GM18867 (cell line): ENCODE data around the gene DLK1.

Experiments used
- ATAC-seq: cut with Tn5 transposase; IDR thresholded peaks from one replicate; pipeline ENCODE4 v1.9.1; 2021; ENCODE audit warnings: mild to moderate bottlenecking, moderate library complexity; ENCODE audit not compliant: unreplicated experiment

Gene DLK1

GRCh38 chr14:100731846-100732765, 5.4 kb downstream of the DLK1 start:
- no peak for ATAC-seq

- ATAC-seq = no peak
These were observed 6.0 kb downstream of the DLK1 start for GRCh38 chr14:100732766-100733100.

GRCh38 chr14:100733152-100733850, 6.6 kb downstream of the DLK1 start:
- ATAC-seq = no peak

- no peak for ATAC-seq
These were observed 7.6 kb downstream of the DLK1 start for GRCh38 chr14:100734031-100734990.

DNA sequence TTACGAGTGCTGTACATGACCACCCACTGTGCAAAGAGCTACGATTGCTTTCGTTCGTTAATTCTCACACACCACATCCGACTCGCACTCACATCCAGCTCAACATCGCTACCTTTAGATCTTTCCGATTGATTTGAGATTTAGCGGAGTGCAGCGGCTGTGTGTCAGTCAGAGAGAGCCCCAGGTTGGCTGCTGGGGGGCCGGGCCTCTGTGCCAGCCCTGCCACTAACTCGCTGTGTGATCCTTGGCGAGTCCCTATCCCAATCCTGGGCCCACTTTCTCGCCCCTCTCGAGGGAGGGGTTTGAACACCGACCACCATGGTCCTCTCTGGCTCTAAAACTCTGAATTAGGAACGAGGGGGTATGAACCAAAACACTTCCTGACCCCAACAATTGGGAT, 8.6 kb downstream of the DLK1 start:
- ATAC-seq = no peak

DNA sequence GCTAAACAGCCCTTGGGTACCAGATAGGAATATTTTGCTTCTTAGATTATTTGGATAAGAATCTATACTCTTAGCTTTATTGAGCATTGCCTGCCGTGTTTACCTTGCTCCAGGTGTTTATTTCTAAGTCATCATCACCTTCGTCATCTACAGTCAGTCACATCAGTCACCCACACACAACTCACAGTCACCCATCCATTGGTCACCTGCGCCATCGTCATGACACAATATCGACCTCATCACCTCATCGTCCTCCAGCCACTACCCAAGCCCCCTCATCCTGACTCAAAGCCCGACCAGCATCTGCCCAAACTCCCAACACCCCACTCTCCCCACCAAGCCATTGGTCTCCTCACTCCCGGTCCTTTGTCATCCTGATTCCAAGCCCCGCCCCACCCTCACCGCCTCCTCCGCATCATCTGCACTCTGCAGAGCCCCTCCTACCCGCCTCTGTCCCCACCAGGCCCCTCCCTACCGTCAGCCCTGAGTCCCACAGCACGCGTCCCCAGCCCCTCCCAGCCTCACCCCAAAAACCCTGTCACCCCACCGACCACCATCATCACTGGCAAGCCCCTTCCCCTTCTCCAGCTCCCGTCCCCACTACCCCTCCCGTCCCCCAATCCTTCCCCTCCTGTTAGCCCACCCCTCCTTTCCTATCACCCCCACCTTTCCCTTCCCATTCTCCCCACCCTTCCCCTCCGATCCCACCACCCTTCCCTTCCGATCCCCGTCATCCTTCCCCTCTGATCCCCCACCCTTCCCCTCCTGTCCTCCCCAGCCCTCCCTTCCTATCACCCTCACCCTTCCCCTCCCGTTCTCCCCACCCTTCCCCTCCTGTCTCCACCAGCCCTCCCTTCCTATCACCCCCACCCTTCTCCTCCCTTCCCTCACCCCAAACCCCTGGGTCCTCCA, 9.8 kb downstream of the DLK1 start:
- no peak for ATAC-seq

DNA sequence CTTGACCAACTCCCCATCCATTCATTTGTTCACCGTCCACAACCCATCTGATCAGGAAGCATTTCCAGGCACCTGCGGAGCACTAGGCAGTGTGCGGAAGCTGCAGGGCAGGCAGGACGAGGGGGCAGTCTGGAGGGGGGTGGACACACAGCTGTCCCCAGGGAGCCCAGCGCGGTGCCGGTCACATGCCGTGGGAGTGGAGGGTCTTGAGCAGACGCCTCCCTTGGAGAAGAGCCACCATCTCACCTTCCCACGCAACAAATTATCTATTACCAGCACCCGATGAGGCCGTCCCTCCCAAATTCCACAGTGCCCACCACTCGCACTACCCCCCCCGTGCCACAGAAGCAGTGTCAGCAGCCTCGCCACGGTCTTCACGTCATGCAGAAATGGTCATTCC, 10.8 kb downstream of the DLK1 start:
- ATAC-seq = no peak

GRCh38 chr14:100738269-100738691, 11.6 kb downstream of the DLK1 start:
- no peak for ATAC-seq

DNA sequence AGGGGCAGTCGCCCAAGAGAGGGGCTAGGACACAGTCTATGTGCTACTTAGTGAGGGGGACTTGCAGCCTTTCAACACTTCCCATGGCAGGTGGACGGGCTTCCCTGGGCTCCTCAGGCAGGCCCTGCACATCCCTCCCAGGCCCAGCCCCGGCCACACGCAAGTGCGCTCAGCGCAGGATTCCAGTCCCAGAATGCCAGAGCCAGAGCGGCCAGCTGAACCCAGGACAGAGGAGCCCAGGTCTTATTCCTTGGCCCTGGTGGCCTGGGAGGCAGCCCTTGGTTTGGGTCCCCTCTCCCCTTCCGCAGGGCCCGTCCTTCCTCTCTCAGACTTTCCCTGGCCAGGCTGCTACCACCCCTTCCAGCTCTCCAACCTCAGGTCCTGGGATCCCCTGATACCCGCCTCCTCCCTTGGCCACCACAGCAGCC, 12.0 kb downstream of the DLK1 start:
- ATAC-seq = no peak

DNA sequence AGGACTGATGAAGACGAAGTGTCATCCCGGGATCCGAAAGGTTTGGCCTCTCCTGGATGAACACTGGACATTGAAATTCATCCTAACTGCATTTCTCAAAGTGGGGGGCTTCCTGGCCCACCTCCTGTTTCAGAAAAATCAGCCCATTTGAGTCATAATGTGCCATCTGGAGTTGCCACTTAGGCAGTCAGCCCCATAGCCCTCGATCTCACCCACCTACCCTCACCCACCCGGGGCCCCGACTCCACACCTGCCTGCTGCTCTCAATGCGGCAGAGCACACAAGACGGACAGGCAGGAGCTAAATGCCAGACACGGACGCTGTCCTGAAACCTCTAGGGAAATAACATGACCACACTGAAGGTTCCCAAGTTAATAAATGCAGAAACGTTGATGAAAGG, 12.6 kb downstream of the DLK1 start:
- no peak for ATAC-seq

DNA sequence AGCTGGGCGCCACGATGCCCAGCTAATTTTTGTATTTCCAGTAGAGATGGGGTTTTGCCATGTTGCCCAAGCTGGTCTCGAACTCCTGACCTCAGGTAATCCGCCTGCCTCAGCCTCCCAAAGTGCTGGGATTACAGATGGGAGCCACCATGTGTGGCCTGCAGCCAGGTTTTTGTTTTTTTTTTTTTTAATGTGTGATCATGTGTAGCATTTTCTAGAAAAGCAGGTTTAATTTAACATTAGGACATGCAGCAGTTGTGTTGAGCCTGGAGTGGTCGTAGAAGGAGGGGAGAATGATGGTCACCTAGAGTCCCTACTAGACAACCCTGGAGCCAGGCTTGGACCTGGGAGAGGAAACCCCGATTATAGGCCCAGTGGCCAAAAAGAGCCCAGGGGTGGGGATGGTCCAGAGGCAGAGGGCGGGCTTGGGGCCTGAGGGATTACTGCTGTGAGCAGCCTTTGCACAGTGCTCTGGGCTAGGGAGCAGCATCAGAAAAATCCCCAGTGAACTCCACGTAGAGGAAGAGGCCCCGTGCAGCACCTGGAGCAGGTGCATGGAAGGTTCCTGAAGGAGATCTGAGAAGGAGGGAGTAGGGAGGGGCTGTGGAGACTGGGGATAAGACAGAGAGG, 13.6 kb downstream of the DLK1 start:
- ATAC-seq = no peak

- ATAC-seq = no peak
These were observed 14.2 kb downstream of the DLK1 start for GRCh38 chr14:100740929-100741328.

- ATAC-seq = no peak
These were observed 15.3 kb downstream of the DLK1 start for GRCh38 chr14:100741966-100742365.

DNA sequence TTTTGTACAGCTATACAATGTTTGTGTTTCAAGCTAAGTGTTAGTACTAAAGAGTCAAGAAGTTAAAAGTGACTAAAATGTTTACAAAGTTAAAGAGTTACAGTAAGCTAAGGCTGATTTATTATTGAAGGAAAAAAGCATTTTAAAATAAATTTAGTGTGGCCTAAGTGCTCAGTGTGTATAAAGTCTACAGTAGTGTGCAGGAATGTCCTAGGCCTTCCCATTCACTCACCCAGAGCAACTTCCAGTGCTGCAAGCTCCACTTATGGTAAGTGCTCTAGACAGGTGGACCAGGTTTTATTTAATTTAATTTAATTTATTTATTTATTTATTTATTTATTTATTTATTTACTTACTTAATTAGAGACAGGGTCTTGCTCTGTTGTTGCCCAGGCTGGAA, 19.6 kb downstream of the DLK1 start:
- ATAC-seq = no peak

- ATAC-seq = no peak
These were observed 20.4 kb downstream of the DLK1 start for GRCh38 chr14:100747021-100747586.

DNA sequence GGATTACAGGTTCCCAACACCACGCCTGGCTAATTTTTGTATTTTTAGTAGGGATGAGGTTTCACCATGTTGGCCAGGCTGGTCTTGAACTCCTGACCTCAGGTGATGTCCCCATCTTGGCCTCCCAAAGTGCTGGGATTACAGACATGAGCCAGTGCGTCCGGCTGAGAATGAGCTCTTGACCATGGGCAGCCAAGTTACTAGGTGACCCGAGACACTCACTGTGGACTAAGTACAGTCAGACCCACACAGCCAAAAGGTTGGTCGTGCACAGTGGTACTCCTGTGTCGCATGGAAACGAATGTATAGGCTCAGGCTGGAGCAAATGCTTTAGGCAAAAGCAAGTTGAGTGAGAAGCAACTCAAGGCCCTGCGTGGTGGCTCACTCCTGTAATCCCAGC, 21.0 kb downstream of the DLK1 start:
- ATAC-seq = no peak

DNA sequence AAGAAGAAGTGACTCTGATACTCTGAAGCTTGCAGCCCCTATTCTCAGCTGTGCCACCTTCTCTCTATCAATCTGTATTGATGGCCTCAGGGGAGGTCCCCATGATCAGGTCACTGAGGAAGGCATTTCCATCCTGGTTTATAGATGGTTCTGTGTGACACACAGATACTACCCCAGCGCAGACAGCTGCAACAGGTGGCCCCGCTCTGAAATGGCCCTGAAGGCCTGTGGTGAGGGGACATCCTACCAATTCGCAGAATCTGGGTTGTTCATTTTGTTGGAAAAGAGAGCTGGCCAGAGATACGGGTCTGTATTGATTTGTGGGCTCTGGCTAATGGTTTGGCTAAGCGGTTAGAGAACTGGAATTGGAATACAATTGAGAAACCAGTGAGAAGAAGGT, 21.7 kb downstream of the DLK1 start:
- ATAC-seq = no peak

DNA sequence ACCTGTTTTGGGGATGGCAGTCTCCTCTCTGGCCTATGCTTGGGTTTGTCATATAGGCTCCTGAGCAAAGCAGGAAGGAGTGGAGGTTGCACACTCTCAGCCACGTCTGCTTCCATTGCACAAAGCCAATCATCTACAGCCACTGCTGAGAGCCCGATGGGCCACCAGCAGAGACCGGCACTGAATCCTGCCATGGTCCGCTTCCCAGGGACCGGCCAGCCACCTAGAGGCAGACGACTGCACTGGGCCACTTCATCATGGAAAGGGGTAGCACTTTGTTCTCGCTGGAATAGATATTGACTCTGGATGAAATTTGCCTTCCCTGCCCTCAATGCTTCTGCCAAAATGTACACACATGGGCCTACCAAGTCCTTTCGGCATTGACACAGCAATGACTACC, 22.3 kb downstream of the DLK1 start:
- ATAC-seq = no peak

- no peak for ATAC-seq
These were observed 23.4 kb downstream of the DLK1 start for GRCh38 chr14:100749967-100750597.
